HCEC 1CT (cell line): ENCODE measurements around the gene PNLIPRP3.
A peak's percentile ranks its signal among the peaks of the same experiment; 100 is the strongest.

Experiments
- DNase-seq: peaks from one replicate; pipeline ENCODE4 v3.0.0-alpha.2; 2017

Gene PNLIPRP3

DNA sequence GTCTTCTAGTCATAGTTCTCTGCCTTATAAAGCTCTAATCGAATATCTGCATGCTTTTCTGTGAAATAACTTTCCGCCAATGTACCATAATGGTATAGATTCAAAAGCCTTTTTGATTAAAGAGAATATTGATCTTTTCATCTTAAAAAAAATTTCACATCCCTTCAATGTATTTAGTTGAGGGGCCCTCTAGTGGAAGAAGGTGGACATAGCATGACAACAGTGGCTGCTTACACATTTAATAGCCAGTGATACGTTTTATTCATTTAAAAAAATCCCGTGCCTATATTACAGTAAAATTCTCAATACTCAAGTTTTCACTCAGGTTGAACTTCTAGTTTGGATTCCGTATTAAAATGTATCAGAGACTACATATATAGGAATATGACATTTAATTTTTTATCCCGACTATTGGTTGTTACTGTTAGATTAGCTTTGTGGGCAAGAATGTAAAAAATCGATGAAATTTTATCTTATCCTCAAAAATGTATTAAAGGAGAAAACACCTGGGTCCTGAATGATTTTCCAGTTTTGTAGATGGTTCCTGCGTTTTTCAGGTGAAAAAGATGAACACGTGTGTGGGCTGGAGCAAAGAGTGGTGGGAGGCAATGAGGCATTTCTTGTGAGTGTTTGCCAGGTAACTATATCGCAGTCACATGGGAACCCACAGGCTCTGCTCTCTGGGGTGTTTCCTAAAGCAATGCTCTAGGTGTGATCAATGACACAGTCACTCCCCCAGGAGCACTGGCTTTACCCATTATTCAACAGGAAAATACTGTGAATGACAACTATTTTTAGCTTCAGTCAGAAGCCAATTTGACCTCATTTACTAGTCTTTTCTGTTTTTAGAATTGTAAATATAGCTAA lies 94.0 kb downstream of the PNLIPRP3 start:
- DNase-seq: peak; percentile 36

DNA sequence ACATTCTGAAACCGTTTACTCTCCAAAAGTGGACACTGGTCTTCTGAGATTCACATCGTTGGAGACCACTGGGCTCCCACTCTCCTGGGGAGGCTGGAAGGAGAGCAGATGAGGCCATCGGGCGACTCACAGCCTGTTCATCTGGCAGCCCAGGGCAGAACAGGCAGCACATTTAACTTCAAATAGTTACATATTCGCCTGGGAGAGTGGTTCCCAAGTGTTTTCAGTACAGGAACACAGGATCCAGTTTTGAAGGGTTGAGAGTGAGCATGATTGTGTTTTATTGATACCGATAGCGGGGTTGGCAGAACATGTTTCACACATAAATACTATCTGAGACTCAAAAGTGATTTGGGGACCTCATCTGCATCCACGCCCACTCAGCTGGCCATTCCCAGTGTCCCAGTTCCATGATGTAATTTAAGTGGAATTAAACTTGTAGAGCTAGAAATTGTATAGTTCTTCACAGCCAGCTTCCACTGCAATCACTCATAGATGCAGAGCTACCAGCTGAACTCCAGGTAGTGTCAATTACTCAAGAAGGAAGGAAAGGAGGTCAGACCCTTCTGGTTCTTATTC lies 95.2 kb downstream of the PNLIPRP3 start:
- no peak for DNase-seq

DNA sequence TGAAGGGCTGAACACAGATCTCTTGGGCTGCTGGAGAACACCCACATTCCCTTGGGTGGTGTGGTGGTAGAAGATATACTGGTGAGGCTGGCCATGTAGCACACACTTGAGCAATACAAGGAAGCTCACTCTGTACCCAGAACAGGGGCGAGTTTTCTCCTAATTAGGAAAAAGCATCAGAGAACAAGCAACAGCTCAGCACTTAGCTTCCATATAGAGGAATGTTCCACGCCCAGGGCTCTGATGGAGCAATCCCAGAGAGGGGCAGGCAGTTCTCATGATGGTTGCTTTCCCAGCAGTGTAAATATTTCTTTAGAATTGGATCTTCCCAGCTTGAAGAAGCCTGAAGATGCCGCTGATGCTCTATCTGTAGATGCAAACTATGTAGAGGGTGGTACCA lies 97.1 kb downstream of the PNLIPRP3 start:
- DNase-seq: no peak

DNA sequence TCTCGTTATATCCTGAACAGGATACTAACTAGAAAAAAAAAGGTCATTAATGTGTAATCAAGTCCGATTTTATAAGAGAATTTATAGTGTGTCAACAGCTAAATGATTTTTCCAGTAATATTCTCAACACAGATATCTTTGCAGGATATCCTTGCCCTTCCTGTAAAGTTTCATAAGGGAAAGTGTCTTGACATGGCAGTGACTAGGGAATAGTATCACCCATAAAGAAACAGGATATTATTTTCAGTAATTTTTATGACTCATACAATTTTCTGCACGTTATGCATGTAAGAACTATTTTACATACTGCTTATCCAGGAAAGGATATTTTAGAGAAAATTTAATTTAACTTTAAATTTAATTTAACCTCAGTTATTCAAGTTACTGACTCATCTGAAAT lies 98.6 kb downstream of the PNLIPRP3 start:
- no peak for DNase-seq
